Osteoblast (primary cell): ENCODE data around the gene CTNS. TPM values are rescaled to one million over a fixed set of nuclear protein-coding genes. Genes with fewer than 3 reads are reported as not detected.

Experiments
- DNase-seq: peaks from one replicate; pipeline ENCODE4 v3.0.0; 2011; ENCODE audit warnings: low spot score, mixed read lengths; ENCODE audit not compliant: insufficient read length; ENCODE audit errors: missing footprints
- H2AFZ ChIP-seq: 2 replicates; pipeline ENCODE4 v1.6.0; 2011; ENCODE audit warnings: mild to moderate bottlenecking, low read length
- H3K27ac ChIP-seq: 2 replicates; pipeline ENCODE4 v1.5.1; 2011; ENCODE audit warnings: mild to moderate bottlenecking, low read depth, low read length, moderate library complexity
- H3K27me3 ChIP-seq: 2 replicates; pipeline ENCODE4 v1.6.0; 2012; ENCODE audit warnings: mild to moderate bottlenecking, control low read depth, inconsistent platforms, low read length, moderate library complexity; ENCODE audit not compliant: insufficient read depth
- H3K36me3 ChIP-seq: 2 replicates; pipeline ENCODE4 v1.5.1; 2011; ENCODE audit warnings: mild to moderate bottlenecking, low read length, control low read depth, moderate library complexity; ENCODE audit not compliant: insufficient read depth
- H3K4me1 ChIP-seq: 2 replicates; pipeline ENCODE4 v1.5.1; 2011; ENCODE audit warnings: mild to moderate bottlenecking, low read length, control low read depth, moderate library complexity; ENCODE audit not compliant: insufficient read depth
- H3K4me2 ChIP-seq: 2 replicates; pipeline ENCODE4 v1.6.0; 2011; ENCODE audit warnings: mild to moderate bottlenecking, low read length; ENCODE audit not compliant: insufficient read depth
- H3K4me3 ChIP-seq: fragments of 200-600 bp; sonication (generic); 3 replicates; pipeline ENCODE4 v1.5.1; 2012; ENCODE audit warnings: mild to moderate bottlenecking, low read length, inconsistent platforms; ENCODE audit not compliant: insufficient read depth
- H3K79me2 ChIP-seq: 2 replicates; pipeline ENCODE4 v1.6.0; 2012; ENCODE audit warnings: mild to moderate bottlenecking, low read length, control low read depth, inconsistent platforms; ENCODE audit not compliant: insufficient read depth
- H3K9me3 ChIP-seq: 2 replicates; pipeline ENCODE4 v1.5.1; 2011; ENCODE audit warnings: low read depth, low read length, control low read depth
- H4K20me1 ChIP-seq: 2 replicates; pipeline ENCODE4 v1.6.0; 2012; ENCODE audit warnings: mild to moderate bottlenecking, low read length, control low read depth; ENCODE audit not compliant: insufficient read depth
- CTCF ChIP-seq: IDR thresholded peaks from 2 replicates; pipeline ENCODE4 v1.5.1; 2011; ENCODE audit warnings: mild to moderate bottlenecking, low read depth, low read length, moderate library complexity; ENCODE audit errors: extremely low read depth
- total RNA-seq: library from RNA; depleted of rRNA; stranded (reverse); fragments of >200 nt; gene quantifications from 2 replicates; pipeline ENCODE4 v1.2.3, GENCODE V29; 2012

CTNS gene
- total RNA-seq, 1 donor, result 34.7 TPM

GRCh38 chr17:3660311-3660891 lies 23.8 kb downstream of the CTNS start:
- Histone ChIP-seq H3K4me2 (no peak overlapping the region), H3K4me3 (no peak overlapping the region), H3K4me1 (peaks cover 11% of the 10 kb centered on the region), H3K27me3 (no peaks in the 10 kb centered on the region), H3K9me3 (no peaks in the 10 kb centered on the region), H3K27ac (peak overlapping the region; percentile 75), H4K20me1 (peaks cover 22% of the 10 kb centered on the region), H3K79me2 (peaks cover 21% of the 10 kb centered on the region), H2AFZ (no peak overlapping the region), H3K36me3 (peaks cover 25% of the 10 kb centered on the region)
- DNase-seq, result peak; percentile 62
- no peak for TF ChIP-seq CTCF

- peak; percentile 66 for DNase-seq
- Histone ChIP-seq H3K27ac (no peak overlapping the region), H3K4me2 (no peak overlapping the region), H3K36me3 (peaks cover 25% of the 10 kb centered on the region), H3K9me3 (no peaks in the 10 kb centered on the region), H4K20me1 (peaks cover 40% of the 10 kb centered on the region), H3K27me3 (no peaks in the 10 kb centered on the region), H3K79me2 (peaks cover 44% of the 10 kb centered on the region), H3K4me3 (no peak overlapping the region), H3K4me1 (peaks cover 30% of the 10 kb centered on the region), H2AFZ (no peak overlapping the region)
- no peak for TF ChIP-seq CTCF
These were observed 26.8 kb downstream of the CTNS start for GRCh38 chr17:3663102-3664011.

- no peak overlapping the region for H3K27ac ChIP-seq
- peak; percentile 43 for DNase-seq
- no peak overlapping the region for H3K4me3 ChIP-seq
- no peaks in the 10 kb centered on the region for H3K9me3 ChIP-seq
- TF ChIP-seq CTCF, result no peak
- no peak overlapping the region for H2AFZ ChIP-seq
- H3K27me3 ChIP-seq, result no peaks in the 10 kb centered on the region
- peaks cover 40% of the 10 kb centered on the region for H4K20me1 ChIP-seq
- H3K79me2 ChIP-seq, result peaks cover 63% of the 10 kb centered on the region
- peaks cover 25% of the 10 kb centered on the region for H3K4me1 ChIP-seq
- H3K36me3 ChIP-seq, result peaks cover 27% of the 10 kb centered on the region
- no peak overlapping the region for H3K4me2 ChIP-seq
These were observed 29.3 kb downstream of the CTNS start for GRCh38 chr17:3665834-3666233.

GRCh38 chr17:3666516-3666915 lies 30.0 kb downstream of the CTNS start:
- H3K4me3 ChIP-seq, result peak overlapping the region; percentile 28
- H3K79me2 ChIP-seq, result peaks cover 63% of the 10 kb centered on the region
- H3K27me3 ChIP-seq, result no peaks in the 10 kb centered on the region
- no peak for TF ChIP-seq CTCF
- peaks cover 25% of the 10 kb centered on the region for H3K4me1 ChIP-seq
- DNase-seq, result no peak
- H3K27ac ChIP-seq, result peak overlapping the region; percentile 8
- H3K4me2 ChIP-seq, result peak overlapping the region; percentile 100
- no peak overlapping the region for H2AFZ ChIP-seq
- H3K9me3 ChIP-seq, result no peaks in the 10 kb centered on the region
- H3K36me3 ChIP-seq, result peaks cover 27% of the 10 kb centered on the region
- peaks cover 42% of the 10 kb centered on the region for H4K20me1 ChIP-seq
